Activated B cell treated with CpG ODN at 0.5 μM for 24 hours (primary cell): Measurements from ENCODE around the gene SARDH. TPM values are rescaled to one million over a fixed set of nuclear protein-coding genes. Genes with fewer than 3 reads are reported as not detected.

Experiments used
- ATAC-seq: fragments of 200-7000 bp; cut with Tn5 transposase; one replicate; pipeline ENCODE4 v1.10.0; 2021; ENCODE audit warnings: low read depth, mild to moderate bottlenecking, moderate library complexity
- CTCF ChIA-PET: fragments of 350-600 bp; sonication (Branson Sonifier 250); formaldehyde crosslinking; loops from one replicate; lab custom pipeline; 2021; ENCODE audit warnings: antibody characterized with exemption; lab: Charles Lee
- POLR2A ChIA-PET: fragments of 350-600 bp; sonication (Branson Sonifier 250); formaldehyde crosslinking; loops from one replicate; lab custom pipeline; 2021; ENCODE audit warnings: antibody characterized with exemption; lab: Charles Lee
- DNase-seq: peaks from one replicate; pipeline ENCODE4 v3.0.0; 2022
- H3K27ac Mint-ChIP-seq: one replicate; pipeline ENCODE4 v1.8.0; 2020; ENCODE audit warnings: mixed read lengths
- H3K27me3 Mint-ChIP-seq: one replicate; pipeline ENCODE4 v1.8.0; 2021; ENCODE audit warnings: mixed read lengths
- H3K36me3 Mint-ChIP-seq: one replicate; pipeline ENCODE4 v1.8.0; 2021; ENCODE audit warnings: low read depth, mixed read lengths
- H3K4me1 Mint-ChIP-seq: one replicate; pipeline ENCODE4 v1.8.0; 2021; ENCODE audit warnings: mixed read lengths
- H3K4me3 Mint-ChIP-seq: one replicate; pipeline ENCODE4 v1.8.0; 2020; ENCODE audit warnings: mild to moderate bottlenecking, mixed read lengths
- H3K9me3 Mint-ChIP-seq: one replicate; pipeline ENCODE4 v1.8.0; 2020; ENCODE audit warnings: mixed read lengths
- CTCF ChIP-seq: fragments of 200-600 bp; IDR thresholded peaks from one replicate; pipeline ENCODE4 v1.8.0; 2022; ENCODE audit warnings: antibody characterized with exemption, mild to moderate bottlenecking
- intact Hi-C: fragments of 100-400 bp; cut with micrococcal nuclease; formaldehyde crosslinking; loops from one replicate; pipeline ENCODE4 v1.15.1; 2024
- total RNA-seq: library from RNA; stranded (reverse); gene quantifications from 2 replicates; pipeline ENCODE4 v1.2.3, GENCODE V29; 2022

The SARDH gene
- total RNA-seq, 1 donor from 2014 or later = not detected

GRCh38 chr9:133708246-133709014 is 29.7 kb downstream of the SARDH start:
- H3K9me3 Mint-ChIP-seq = no peaks in the 10 kb centered on the region
- ATAC-seq (no peak), DNase-seq (peak; percentile 14)
- H3K27ac Mint-ChIP-seq = no peak overlapping the region
- no peaks in the 10 kb centered on the region for H3K36me3 Mint-ChIP-seq
- CTCF ChIA-PET = no interaction called here
- no peak for TF ChIP-seq CTCF
- POLR2A ChIA-PET = no interaction called here
- H3K27me3 Mint-ChIP-seq = peaks cover 2% of the 10 kb centered on the region
- peaks cover 31% of the 10 kb centered on the region for H3K4me1 Mint-ChIP-seq
- H3K4me3 Mint-ChIP-seq = no peak overlapping the region
- intact Hi-C loops = loop anchor here (2.0 kb wide), 1 partner anchor 26 kb away; no protein-coding TSS in a partner anchor

GRCh38 chr9:133707763-133708245 is 30.3 kb downstream of the SARDH start:
- no peak overlapping the region for H3K27ac Mint-ChIP-seq
- intact Hi-C loops = loop anchor here (2.0 kb wide), 1 partner anchor 27 kb away; no protein-coding TSS in a partner anchor
- H3K4me1 Mint-ChIP-seq = peaks cover 28% of the 10 kb centered on the region
- peaks cover 2% of the 10 kb centered on the region for H3K27me3 Mint-ChIP-seq
- no peaks in the 10 kb centered on the region for H3K36me3 Mint-ChIP-seq
- no peak for TF ChIP-seq CTCF
- ChIA-PET POLR2A (no interaction called here), CTCF (no interaction called here)
- no peak for ATAC-seq
- H3K4me3 Mint-ChIP-seq = no peak overlapping the region
- DNase-seq = peak; percentile 14
- H3K9me3 Mint-ChIP-seq = no peaks in the 10 kb centered on the region

GRCh38 chr9:133707065-133707762 is 30.9 kb downstream of the SARDH start:
- no peak for ATAC-seq
- no peaks in the 10 kb centered on the region for H3K9me3 Mint-ChIP-seq
- ChIA-PET POLR2A (no interaction called here), CTCF (no interaction called here)
- H3K27me3 Mint-ChIP-seq = no peaks in the 10 kb centered on the region
- DNase-seq = peak; percentile 15
- intact Hi-C loops = no loop called here
- H3K4me1 Mint-ChIP-seq = peaks cover 34% of the 10 kb centered on the region
- no peak for TF ChIP-seq CTCF
- no peak overlapping the region for H3K4me3 Mint-ChIP-seq
- H3K36me3 Mint-ChIP-seq = no peaks in the 10 kb centered on the region
- H3K27ac Mint-ChIP-seq = no peak overlapping the region

DNA sequence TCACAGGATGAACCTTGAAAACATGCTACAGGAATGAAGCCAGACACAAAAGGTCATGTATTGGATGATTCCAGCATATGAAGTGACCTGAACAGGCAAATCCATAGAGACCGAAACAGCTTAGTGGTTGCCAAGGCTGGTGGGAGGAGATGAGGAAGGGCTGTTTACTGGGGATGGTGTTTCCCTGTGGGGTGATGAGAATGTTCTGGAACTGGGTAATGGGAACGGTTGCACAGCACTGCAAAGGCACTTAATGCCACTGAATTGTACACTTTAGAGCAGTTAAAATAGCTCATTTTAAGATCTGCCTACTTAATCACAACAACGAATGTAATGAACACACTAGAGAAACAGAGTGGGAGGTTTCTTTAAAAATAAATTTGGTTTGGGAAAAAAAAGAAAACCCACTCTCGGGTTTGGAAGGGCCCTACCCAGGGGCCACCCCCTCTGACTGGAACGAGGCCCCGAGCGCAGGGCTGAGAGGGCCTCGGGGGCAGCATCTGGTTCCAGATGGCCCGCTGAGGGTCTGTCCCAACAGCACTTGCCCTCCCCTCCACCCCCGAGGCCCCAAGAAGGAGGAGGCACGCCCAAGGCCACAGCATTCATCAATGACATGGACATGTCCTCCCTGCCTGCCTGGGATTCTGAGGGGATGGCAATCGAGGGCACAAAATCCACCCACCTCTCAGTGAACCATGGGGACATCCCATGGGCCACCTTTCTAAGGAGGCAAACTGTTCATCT is 31.7 kb downstream of the SARDH start:
- Mint-ChIP-seq H3K4me3 (no peak overlapping the region), H3K27me3 (no peaks in the 10 kb centered on the region), H3K36me3 (no peaks in the 10 kb centered on the region), H3K9me3 (no peaks in the 10 kb centered on the region), H3K4me1 (peaks cover 41% of the 10 kb centered on the region), H3K27ac (no peak overlapping the region)
- ATAC-seq (no peak), DNase-seq (peak; percentile 7)
- TF ChIP-seq CTCF = no peak
- intact Hi-C loops = no loop called here
- CTCF ChIA-PET = no interaction called here
- POLR2A ChIA-PET = no interaction called here
